ENCODE measurements around the gene HPCAL1. TPM values are rescaled to one million over a fixed set of nuclear protein-coding genes. Genes with fewer than 3 reads are reported as not detected.

Gene HPCAL1
- total and polyA plus RNA-seq, 7 experiments from 2014 or later = 44.9 to 137 (median 89.2) TPM

- Histone ChIP-seq H3K27me3 (ENCODE audit: control insufficient read depth in 2 of 2, insufficient read depth in 2 of 2, low read length in 2 of 2) (no peaks in the 10 kb centered on the region), H3K9me3 (ENCODE audit: control insufficient read depth in 2 of 3, low read length in 3 of 3) (no peaks in the 10 kb centered on the region), H3K36me3 (ENCODE audit: control insufficient read depth in 2 of 3, insufficient read depth in 3 of 3, low read length in 3 of 3) (no peaks in the 10 kb centered on the region), H3K27ac (ENCODE audit: low read depth, low read length) (no peak overlapping the region), H3K4me3 (ENCODE audit: low read length) (no peak overlapping the region), H3K4me1 (ENCODE audit: control insufficient read depth in 2 of 2, insufficient read depth in 2 of 2, low read length in 2 of 2) (peaks cover 27 to 65% of the 10 kb centered on the region in 2 donors)
- ATAC-seq = no peak
- H3K4me1 Mint-ChIP-seq = peaks cover 57 to 96% (median 87%) of the 10 kb centered on the region in 7 donors
- POLR2A ChIA-PET = interaction anchor here (1.3 kb wide), 1 partner anchor 9 kb away, joined by 4 read pairs; no protein-coding TSS in a partner anchor
- peak overlapping the region in 6 of 9 donors; percentile 58 to 95 (median 78) for H3K27ac Mint-ChIP-seq
- no peak for DNase-seq
- intact Hi-C loops (cut with micrococcal nuclease) = no loop called here
- no peaks in the 10 kb centered on the region for H3K9me3 Mint-ChIP-seq
- CTCF ChIA-PET = no interaction called here
- H3K4me3 Mint-ChIP-seq = peak overlapping the region in 3 of 10 donors; percentile 32 to 67 (median 48)
- H3K36me3 Mint-ChIP-seq = peaks cover 0 to 3% (median 2%) of the 10 kb centered on the region in 5 donors
- H3K27me3 Mint-ChIP-seq = no peaks in the 10 kb centered on the region
These were observed 82.8 kb downstream of the HPCAL1 start for GRCh38 chr2:10385501-10385900.

GRCh38 chr2:10385933-10386773, 83.4 kb downstream of the HPCAL1 start:
- DNase-seq = no peak
- H3K9me3 ChIP-seq (ENCODE audit: control insufficient read depth in 2 of 3, low read length in 3 of 3) = no peaks in the 10 kb centered on the region
- no peak overlapping the region for H3K27ac ChIP-seq (ENCODE audit: low read depth, low read length)
- Mint-ChIP-seq H3K36me3 (peaks cover 0 to 3% (median 2%) of the 10 kb centered on the region in 5 donors), H3K4me3 (peak overlapping the region in 5 of 10 donors; percentile 12 to 67 (median 48)), H3K4me1 (peaks cover 51 to 96% (median 84%) of the 10 kb centered on the region in 7 donors), H3K27me3 (no peaks in the 10 kb centered on the region), H3K27ac (peak overlapping the region; percentile 33 to 88 (median 84)), H3K9me3 (no peaks in the 10 kb centered on the region)
- ChIA-PET CTCF (interaction anchor here (0.6 kb wide), 1 partner anchor 24 kb away, joined by 3 read pairs; no protein-coding TSS in a partner anchor), POLR2A (interaction anchor here (1.3 kb wide), 1 partner anchor 8 kb away, joined by 4 read pairs; no protein-coding TSS in a partner anchor)
- peaks cover 20 to 59% of the 10 kb centered on the region in 2 donors for H3K4me1 ChIP-seq (ENCODE audit: control insufficient read depth in 2 of 2, insufficient read depth in 2 of 2, low read length in 2 of 2)
- intact Hi-C loops (cut with micrococcal nuclease) = no loop called here
- no peak for ATAC-seq
- H3K4me3 ChIP-seq (ENCODE audit: low read length) = no peak overlapping the region
- no peaks in the 10 kb centered on the region for H3K36me3 ChIP-seq (ENCODE audit: control insufficient read depth in 2 of 3, insufficient read depth in 3 of 3, low read length in 3 of 3)
- H3K27me3 ChIP-seq (ENCODE audit: control insufficient read depth in 2 of 2, insufficient read depth in 2 of 2, low read length in 2 of 2) = no peaks in the 10 kb centered on the region

GRCh38 chr2:10387033-10387432, 84.3 kb downstream of the HPCAL1 start:
- Mint-ChIP-seq H3K36me3 (peaks cover 0 to 3% (median 0%) of the 10 kb centered on the region in 5 donors), H3K4me3 (peak overlapping the region in 2 of 10 donors; percentile 43 to 45), H3K9me3 (no peaks in the 10 kb centered on the region), H3K4me1 (peaks cover 46 to 96% (median 84%) of the 10 kb centered on the region in 7 donors), H3K27me3 (no peaks in the 10 kb centered on the region), H3K27ac (peak overlapping the region in 8 of 9 donors; percentile 36 to 89 (median 66))
- H3K27ac ChIP-seq (ENCODE audit: low read depth, low read length) = peak overlapping the region; percentile 26
- CTCF ChIA-PET = no interaction called here
- H3K4me3 ChIP-seq (ENCODE audit: low read length) = no peak overlapping the region
- POLR2A ChIA-PET = no interaction called here
- H3K36me3 ChIP-seq (ENCODE audit: control insufficient read depth in 2 of 3, insufficient read depth in 3 of 3, low read length in 3 of 3) = no peaks in the 10 kb centered on the region
- intact Hi-C loops (cut with micrococcal nuclease) = no loop called here
- no peaks in the 10 kb centered on the region for H3K27me3 ChIP-seq (ENCODE audit: control insufficient read depth in 2 of 2, insufficient read depth in 2 of 2, low read length in 2 of 2)
- H3K4me1 ChIP-seq (ENCODE audit: control insufficient read depth in 2 of 2, insufficient read depth in 2 of 2, low read length in 2 of 2) = peaks cover 11 to 50% of the 10 kb centered on the region in 2 donors
- no peaks in the 10 kb centered on the region for H3K9me3 ChIP-seq (ENCODE audit: control insufficient read depth in 2 of 3, low read length in 3 of 3)
- ATAC-seq (no peak), DNase-seq (no peak)

- no peak overlapping the region for H3K4me3 ChIP-seq (ENCODE audit: low read length)
- no peak for DNase-seq
- H3K9me3 ChIP-seq (ENCODE audit: control insufficient read depth in 2 of 3, low read length in 3 of 3) = no peaks in the 10 kb centered on the region
- ChIA-PET POLR2A (interaction anchor here (0.6 kb wide), 1 partner anchor 100 kb away, joined by 4 read pairs; no protein-coding TSS in a partner anchor), CTCF (interaction anchor here (0.6 kb wide), 1 partner anchor 152 kb away, joined by 4 read pairs; no protein-coding TSS in a partner anchor)
- H3K9me3 Mint-ChIP-seq = no peaks in the 10 kb centered on the region
- H3K4me1 Mint-ChIP-seq = peaks cover 33 to 93% (median 77%) of the 10 kb centered on the region in 7 donors
- peak overlapping the region in 8 of 9 donors; percentile 38 to 91 (median 83) for H3K27ac Mint-ChIP-seq
- no peak for ATAC-seq
- no peaks in the 10 kb centered on the region for H3K27me3 ChIP-seq (ENCODE audit: control insufficient read depth in 2 of 2, insufficient read depth in 2 of 2, low read length in 2 of 2)
- H3K36me3 ChIP-seq (ENCODE audit: control insufficient read depth in 2 of 3, insufficient read depth in 3 of 3, low read length in 3 of 3) = no peaks in the 10 kb centered on the region
- peak overlapping the region in 2 of 10 donors; percentile 32 to 49 for H3K4me3 Mint-ChIP-seq
- H3K36me3 Mint-ChIP-seq = peaks cover 0 to 3% (median 0%) of the 10 kb centered on the region in 5 donors
- peaks cover 3 to 33% of the 10 kb centered on the region in 2 donors for H3K4me1 ChIP-seq (ENCODE audit: control insufficient read depth in 2 of 2, insufficient read depth in 2 of 2, low read length in 2 of 2)
- no peaks in the 10 kb centered on the region for H3K27me3 Mint-ChIP-seq
- intact Hi-C loops (cut with micrococcal nuclease) = no loop called here
- peak overlapping the region; percentile 9 for H3K27ac ChIP-seq (ENCODE audit: low read depth, low read length)
These were observed 86.4 kb downstream of the HPCAL1 start for GRCh38 chr2:10388954-10389560.

- Mint-ChIP-seq H3K36me3 (peaks cover 0 to 3% (median 0%) of the 10 kb centered on the region in 5 donors), H3K9me3 (no peaks in the 10 kb centered on the region), H3K27ac (peak overlapping the region in 8 of 9 donors; percentile 38 to 91 (median 83)), H3K4me3 (peak overlapping the region in 3 of 10 donors; percentile 32 to 66 (median 49)), H3K27me3 (no peaks in the 10 kb centered on the region), H3K4me1 (peaks cover 29 to 93% (median 77%) of the 10 kb centered on the region in 7 donors)
- Histone ChIP-seq H3K4me1 (ENCODE audit: control insufficient read depth in 2 of 2, insufficient read depth in 2 of 2, low read length in 2 of 2) (peaks cover 3 to 28% of the 10 kb centered on the region in 2 donors), H3K36me3 (ENCODE audit: control insufficient read depth in 2 of 3, insufficient read depth in 3 of 3, low read length in 3 of 3) (no peaks in the 10 kb centered on the region), H3K4me3 (ENCODE audit: low read length) (no peak overlapping the region), H3K9me3 (ENCODE audit: control insufficient read depth in 2 of 3, low read length in 3 of 3) (no peaks in the 10 kb centered on the region), H3K27me3 (ENCODE audit: control insufficient read depth in 2 of 2, insufficient read depth in 2 of 2, low read length in 2 of 2) (no peaks in the 10 kb centered on the region), H3K27ac (ENCODE audit: low read depth, low read length) (peak overlapping the region; percentile 9)
- intact Hi-C loops (cut with micrococcal nuclease) = no loop called here
- DNase-seq (no peak), ATAC-seq (no peak)
- ChIA-PET POLR2A (interaction anchor here (0.7 kb wide), 1 partner anchor 86 kb away, joined by 3 read pairs; no protein-coding TSS in a partner anchor), CTCF (interaction anchor here (0.6 kb wide), 1 partner anchor 152 kb away, joined by 4 read pairs; no protein-coding TSS in a partner anchor)
These were observed 86.9 kb downstream of the HPCAL1 start for GRCh38 chr2:10389573-10389972.

GRCh38 chr2:10390369-10390801, 87.7 kb downstream of the HPCAL1 start:
- Mint-ChIP-seq H3K9me3 (no peaks in the 10 kb centered on the region), H3K4me3 (peak overlapping the region in 1 of 10 donors; percentile 12), H3K4me1 (peaks cover 29 to 94% (median 78%) of the 10 kb centered on the region in 7 donors), H3K27me3 (no peaks in the 10 kb centered on the region), H3K36me3 (peaks cover 0 to 3% (median 0%) of the 10 kb centered on the region in 5 donors), H3K27ac (peak overlapping the region in 4 of 9 donors; percentile 36 to 89 (median 75))
- Histone ChIP-seq H3K4me3 (ENCODE audit: low read length) (no peak overlapping the region), H3K27me3 (ENCODE audit: control insufficient read depth in 2 of 2, insufficient read depth in 2 of 2, low read length in 2 of 2) (no peaks in the 10 kb centered on the region), H3K36me3 (ENCODE audit: control insufficient read depth in 2 of 3, insufficient read depth in 3 of 3, low read length in 3 of 3) (no peaks in the 10 kb centered on the region), H3K27ac (ENCODE audit: low read depth, low read length) (no peak overlapping the region), H3K9me3 (ENCODE audit: control insufficient read depth in 2 of 3, low read length in 3 of 3) (no peaks in the 10 kb centered on the region), H3K4me1 (ENCODE audit: control insufficient read depth in 2 of 2, insufficient read depth in 2 of 2, low read length in 2 of 2) (peaks cover 3 to 24% of the 10 kb centered on the region in 2 donors)
- ChIA-PET CTCF (no interaction called here), POLR2A (interaction anchor here (0.7 to 2.3 kb wide), 2 partner anchors 8 to 87 kb away, joined by 3 to 5 read pairs; no protein-coding TSS in a partner anchor)
- peak; percentile 42 for ATAC-seq
- intact Hi-C loops (cut with micrococcal nuclease) = no loop called here
- no peak for DNase-seq
